Germinal center (tissue), 1 donor: ENCODE data around the gene S100P.
"Not testable (repeated sequence)": the region's sequence is repeated elsewhere in the genome, so short reads cannot be mapped to it uniquely, and the experiment has no call there.

Experiments
- DNase-seq: peaks from one replicate; pipeline ENCODE4 v3.0.0; 2012; ENCODE audit warnings: mixed read lengths, low spot score

S100P gene

DNA sequence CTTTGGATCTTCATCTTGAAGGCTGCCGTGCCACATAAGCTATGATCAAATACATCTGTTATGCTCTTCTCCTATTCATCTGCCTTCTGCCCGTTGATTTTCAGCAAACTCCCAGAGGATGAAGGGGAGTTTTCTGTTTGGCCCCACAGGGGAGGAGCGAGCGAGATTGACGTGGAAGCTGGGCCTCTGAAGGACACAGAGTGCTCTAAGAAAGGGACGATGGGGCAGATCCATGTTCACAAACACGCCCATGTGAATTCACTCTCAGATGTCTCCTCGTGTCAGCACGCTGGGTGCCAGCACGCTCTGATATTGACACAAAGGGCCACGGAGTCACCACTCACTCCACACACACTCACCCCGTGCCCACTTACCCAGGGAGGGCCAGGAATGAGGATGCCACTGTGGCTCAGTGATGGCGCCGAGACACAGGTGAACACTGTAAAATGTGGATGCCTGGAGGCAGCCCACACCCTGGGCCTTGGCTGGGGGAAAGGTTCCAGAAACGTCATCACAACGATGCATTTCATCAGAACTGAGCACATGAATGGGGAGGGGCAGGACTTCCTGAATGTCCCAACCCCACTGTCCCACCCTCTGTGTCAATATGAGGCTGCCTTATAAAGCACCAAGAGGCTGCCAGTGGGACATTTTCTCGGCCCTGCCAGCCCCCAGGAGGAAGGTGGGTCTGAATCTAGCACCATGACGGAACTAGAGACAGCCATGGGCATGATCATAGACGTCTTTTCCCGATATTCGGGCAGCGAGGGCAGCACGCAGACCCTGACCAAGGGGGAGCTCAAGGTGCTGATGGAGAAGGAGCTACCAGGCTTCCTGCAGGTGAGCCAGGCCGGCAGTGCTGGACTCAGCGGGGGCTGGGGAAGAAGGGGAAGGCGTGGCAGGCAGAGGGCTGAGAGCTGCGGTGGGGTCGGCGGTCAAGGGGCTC lies at the start of gene S100P:
Gene S100P (plus strand): TSS at position 648 of the 946 bp plus-strand sequence. CDS start 55 bp downstream, at position 703.
- no peak for DNase-seq

DNA sequence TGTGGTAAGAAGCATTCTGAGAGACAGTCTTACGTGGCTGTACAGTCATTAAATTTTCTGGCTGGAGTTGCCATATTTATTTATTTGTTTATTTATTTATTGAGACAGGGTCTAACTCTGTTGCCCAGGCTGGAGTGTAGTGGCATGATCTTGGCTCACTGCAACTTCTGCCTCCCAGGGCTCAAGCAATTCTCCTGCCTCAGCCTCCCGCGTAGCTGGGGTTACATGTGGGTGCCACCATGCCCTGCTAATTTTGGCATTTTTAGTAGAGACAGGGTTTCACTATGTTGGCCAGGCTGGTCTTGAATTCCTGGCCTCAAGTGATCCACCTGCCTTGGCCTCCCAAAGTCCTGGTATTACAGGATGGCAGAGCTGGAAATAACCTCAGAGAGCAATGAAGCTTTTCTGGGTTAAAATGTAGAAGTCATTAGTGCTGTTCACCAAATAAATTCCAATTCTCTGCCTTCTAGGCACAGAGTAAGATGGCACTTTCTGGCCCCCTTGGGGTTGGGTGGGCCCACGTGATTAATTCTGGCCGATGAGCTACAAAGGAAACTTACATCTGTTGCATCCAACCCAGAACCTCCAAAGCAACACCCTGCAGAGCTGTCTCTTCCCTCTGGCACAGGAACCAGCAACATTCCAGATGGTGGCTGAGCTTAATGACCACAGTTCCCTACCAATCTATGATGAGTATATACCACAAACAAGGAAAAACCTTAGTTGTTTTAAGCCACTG lies 48.7 kb upstream of the S100P start:
- DNase-seq, result peak; percentile 41

DNA sequence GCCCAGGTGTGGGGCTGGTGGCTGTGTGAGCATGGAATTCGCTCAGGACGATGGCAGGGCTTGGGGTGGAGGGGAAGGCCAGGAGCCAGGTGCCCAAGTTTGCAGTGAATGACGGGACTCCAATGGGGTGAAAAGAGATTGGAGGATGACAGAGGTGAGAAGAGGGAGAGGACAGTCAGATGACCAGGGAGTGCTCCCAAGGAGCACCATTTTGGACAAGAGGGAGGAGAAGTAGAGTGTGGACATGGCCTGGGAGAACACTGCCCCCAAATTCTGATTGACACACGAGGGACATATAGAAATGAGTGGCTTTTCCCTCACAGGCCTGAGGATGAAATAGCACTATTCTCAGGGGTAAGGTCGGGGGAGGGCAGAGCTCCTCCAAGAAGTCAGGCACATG lies 46.5 kb upstream of the S100P start:
- DNase-seq, result no peak

DNA sequence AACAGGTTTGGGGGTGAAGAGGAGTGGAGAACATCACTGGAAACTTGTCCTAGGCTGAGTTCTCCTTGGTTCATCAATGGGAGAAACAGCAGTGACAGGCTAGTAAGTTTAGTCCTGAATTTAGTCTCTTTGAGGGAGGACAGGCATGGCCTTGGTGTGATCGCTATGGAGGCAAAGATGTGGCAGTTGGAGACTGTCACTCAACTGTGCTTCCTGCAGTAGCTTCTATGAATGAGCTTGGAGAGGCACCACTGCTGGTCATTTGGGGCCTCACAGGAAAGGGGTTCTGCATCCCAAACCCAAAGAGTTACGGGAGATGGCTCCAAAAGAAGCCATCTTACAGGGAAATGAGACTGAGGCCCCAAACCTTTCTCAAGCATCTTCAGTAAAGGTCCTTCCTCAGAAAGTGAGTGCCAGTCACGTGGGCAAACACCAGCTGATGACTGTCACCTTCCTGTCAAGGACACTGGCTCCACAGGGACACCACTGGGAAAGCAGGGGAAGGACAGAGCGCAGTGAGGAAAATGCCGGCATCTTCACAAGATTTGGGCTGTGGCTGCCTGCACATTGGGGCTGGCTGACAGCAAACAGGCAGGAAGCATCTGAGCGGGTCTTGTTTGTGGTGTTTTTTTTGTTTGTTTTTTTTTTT lies 46.0 kb upstream of the S100P start:
- DNase-seq, result no peak

DNA sequence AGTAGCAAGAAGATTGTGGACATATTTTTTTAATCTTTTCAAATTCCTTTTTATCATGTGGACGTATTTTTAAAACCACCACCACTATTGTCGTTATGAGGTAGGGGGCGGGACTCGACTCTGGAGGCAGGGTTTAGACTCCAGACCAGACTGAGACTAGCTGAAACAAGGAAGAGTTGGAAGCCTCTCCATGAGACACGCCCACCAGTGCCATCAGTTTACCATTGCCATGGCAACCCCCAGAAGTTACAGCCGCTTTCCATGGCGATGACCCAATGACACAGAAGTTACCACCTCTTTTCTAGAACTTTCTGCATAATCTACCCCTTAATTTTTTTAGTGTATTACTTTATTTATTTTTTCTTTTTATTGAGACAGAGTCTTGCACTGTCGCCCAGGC lies 44.5 kb upstream of the S100P start:
- DNase-seq, result no peak

DNA sequence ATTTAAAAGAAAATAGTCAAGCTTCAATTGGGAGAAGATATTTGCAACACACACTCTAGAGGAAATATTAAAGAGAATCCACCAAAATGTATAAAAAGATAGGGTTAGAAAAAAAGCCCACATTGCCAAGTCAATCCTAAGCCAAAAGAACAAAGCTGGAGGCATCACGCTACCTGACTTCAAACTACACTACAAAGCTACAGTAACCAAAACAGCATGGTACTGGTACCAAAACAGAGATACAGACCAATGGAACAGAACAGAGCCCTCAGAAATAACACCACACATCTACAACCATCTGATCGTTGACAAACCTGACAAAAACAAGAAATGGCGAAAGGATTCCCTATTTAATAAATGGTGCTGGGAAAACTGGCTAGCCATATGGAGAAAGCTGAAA lies 39.5 kb upstream of the S100P start:
- not testable (repeated sequence) for DNase-seq

DNA sequence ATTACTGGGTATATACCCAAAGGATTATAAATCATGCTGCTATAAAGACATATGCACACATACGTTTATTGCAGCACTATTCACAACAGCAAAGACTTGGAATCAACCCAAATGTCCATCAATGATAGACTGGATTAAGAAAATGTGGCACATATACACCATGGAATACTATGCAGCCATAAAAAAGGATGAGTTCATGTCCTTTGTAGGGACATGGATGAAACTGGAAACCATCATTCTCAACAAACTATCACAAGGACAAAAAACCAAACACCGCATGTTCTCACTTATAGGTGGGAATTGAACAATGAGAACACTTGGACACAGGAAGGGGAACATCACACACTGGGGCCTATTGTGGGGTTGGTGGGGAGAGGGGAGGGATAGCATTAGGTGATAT lies 38.4 kb upstream of the S100P start:
- DNase-seq, result not testable (repeated sequence)

DNA sequence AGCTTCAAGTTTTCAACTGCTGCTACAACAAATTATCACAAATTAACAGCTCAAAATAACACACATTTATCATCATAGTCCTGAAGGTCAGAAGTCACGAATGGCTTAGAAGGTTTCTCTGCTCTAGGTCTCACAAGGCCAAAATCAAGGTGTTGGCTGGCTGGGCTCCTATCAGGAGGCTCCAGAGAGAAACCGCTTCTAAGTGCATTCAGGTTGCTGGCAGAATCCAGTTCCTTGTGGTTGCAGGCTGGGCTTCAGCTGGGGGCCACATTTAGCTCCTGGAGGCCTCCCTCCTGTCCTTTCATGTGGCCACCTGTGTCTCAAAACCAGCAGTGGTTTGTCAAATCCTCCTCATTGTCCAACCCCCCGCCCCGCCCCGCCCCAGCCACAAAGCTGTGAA lies 37.8 kb upstream of the S100P start:
- DNase-seq, result no peak

DNA sequence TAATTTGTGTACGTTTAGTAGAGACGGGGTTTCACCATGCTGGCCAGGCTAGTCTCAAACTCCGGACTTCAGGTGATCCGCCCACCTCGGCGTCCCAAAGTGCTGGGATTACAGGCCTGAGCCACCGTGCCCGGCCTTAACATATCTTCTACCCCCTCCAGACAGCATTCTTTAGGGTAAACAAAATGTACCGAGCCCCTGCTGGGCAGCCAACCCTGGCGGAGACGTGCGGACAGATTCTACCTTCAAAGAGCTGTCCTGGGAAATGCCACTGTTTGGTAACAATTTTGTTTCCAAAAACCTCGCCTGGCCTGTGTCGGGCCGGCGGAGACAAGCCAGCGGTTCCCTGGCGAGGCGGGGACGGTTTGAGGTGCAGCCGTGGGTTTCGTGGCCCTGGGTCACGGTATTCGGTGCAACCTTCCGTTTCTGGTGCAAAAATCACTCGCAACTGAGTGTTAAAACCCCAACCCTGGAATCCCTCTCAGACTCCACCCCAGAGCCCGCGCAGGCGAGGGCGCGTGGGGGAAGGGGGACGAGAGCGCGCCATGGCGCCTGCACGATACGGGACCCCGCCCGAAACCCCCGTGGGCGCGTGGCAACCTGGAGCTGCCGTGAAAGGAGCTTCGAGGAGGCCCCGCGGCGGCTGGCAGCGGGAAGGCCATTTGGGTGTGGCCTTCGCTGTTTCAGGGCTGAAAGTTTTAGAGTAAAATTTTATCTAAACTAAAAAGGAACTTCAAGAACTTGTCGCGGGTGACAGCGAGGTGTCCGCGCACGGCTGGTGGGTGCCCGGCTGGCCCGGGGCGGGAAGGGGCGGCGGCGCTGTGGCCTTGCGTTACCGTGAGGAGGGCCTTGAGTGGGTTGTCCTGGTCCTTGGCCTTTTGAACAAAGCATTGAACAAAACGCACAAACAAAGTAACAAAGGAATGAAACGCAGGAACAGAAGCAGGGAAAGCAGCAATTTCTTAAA lies 36.2 kb upstream of the S100P start:
- DNase-seq, result no peak

DNA sequence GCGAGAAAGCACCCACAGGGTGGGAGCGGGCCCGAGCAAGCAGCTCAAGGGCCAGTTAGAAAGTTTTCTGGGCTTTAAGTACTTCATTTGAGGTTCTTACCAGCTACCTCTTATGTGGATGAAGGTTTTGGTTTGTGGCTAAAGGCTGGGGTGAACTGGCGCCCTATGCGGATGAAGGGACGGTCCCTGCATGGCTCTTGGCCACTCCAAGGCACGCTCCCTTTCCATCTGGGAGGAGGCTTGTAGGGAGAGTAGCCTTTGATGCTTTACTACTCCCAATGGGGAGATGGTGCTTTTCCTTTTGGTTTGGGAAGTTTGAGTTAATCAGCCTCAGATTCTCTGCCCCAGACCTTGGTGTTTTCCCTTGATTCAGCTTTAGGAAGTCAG lies 35.5 kb upstream of the S100P start:
- no peak for DNase-seq

DNA sequence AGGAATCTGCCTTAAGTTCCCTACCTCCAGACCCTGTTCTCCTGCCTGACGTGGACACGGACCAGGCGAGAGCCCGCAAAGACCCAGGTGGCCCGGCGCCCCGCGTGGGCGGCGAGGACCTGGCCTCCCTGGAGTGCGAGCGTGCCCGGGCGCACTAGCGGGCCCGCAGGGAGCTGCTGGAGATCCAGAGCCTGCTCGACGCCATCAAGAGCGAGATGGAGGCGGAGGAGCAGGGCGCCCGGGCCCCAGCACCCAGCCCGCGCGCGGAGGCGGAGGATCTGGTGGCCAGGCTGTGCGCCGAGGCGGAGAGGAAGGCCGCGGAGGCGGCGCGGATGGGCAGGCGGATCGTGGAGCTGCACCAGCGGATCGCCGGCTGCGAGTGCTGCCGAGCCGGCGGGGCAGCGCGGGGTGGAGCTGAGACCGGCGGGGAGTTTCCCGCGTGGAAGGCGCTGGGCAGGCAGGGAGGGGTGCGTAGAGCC lies 35.0 kb upstream of the S100P start:
- no peak for DNase-seq

DNA sequence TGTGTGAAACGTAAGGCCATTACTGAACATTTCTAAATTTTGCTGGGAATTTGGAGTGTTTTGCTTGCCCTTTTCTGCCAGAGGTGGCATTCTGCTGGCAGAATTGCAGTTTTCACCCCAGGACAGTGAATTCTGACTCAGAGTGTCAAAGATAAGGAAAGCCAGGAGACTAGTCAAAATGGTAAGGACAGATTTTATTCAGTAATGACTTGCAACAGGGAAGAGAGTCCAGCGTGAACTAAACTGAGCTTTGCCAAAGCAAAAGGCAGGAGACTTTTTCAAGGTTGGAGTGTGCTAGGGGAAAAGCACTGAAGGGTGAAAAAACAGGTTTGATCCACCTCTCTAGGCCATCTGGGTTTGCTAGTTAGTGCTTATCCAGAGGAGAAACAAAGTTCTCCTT lies 33.8 kb upstream of the S100P start:
- no peak for DNase-seq

DNA sequence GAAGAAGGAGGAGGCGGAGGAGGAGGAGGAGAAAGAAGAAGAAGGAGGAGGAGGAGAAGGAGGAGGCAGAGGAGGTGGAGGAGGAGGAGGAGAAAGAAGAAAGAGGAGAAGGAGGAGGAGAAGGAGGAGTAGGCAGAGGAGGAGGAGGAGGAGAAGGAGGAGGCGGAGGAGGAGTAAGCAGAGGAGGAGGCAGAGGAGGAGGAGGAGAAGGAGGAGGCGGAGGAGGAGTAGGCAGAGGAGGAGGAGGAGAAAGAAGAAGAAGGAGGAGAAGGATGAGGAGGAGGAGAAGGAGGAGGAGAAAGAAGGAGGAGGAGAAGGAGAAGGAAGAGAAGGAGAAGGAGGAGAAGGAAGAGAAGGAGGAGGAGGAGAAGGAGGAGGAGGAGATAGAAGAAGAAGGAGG lies 33.2 kb upstream of the S100P start:
- DNase-seq, result no peak

DNA sequence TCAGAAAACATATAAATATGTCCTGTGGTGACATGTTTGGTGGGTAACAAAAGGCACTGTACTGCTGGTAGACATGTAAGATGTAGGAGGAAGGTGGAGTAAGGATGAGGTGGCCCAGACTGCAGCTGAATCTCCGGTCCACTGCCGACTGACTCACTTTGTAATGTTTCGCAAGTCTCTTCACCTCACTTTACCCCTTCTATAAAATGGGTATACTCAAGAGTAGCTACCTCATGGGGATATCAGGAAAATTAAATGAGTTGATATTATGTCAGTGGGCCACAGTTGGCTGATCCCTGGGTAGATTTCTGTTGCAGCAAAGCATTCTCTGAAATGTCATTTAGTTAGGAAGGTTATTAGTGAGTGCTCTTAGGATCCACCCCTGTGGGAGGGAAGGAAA lies 31.1 kb upstream of the S100P start:
- no peak for DNase-seq

DNA sequence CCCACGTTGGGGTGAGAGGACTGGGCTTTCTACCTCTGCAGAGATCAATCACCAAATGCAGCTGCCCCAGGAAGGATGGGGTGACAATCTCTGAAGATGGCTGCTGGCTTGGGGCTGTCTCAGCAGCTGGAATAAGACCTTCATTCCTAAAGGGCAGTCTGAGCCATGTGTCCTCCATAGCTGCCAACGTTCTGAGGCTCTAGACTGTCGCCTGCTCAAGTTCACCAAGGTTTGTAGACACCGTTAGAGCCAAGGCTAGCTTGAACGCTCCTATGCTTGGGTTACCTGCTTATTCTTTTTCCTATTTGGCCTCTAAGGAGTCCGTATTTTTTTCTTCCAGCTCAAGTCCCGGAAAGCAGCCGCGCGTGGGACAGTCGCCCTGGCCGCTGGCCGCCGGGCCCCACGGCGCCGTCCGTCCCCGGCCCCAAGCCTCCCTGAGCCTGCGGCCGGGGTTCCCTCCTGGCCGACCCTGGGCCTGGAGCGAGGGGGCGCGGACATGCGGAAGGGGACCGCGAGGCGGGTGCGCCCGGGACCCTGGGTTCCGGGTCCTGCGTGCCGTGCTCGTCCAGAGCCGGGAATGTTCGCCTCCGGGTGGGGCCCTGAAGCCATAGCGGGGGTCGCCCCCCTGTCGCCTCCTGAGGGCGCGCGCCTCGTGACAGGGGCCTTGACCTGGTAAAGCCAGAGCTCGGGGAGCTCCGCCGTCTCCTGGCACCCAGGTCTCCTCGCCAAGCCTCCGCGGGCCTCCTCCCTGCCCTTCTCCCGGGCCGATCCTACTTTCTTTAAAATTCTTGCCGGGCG lies 29.9 kb upstream of the S100P start:
- no peak for DNase-seq

DNA sequence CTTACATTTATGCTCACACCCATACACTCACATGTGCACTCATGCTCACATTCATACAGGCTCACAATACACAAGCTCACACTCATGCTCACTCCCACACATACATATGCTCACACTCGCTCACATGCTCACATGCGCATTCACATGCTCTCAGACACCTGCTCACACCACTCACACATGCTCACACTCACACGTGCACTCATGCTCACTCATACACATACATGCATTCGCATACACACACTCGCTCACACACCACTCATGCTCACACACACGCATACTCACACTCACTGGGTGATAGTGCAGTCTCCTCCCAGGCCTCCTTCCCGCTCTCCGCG lies 28.4 kb upstream of the S100P start:
- DNase-seq, result no peak

DNA sequence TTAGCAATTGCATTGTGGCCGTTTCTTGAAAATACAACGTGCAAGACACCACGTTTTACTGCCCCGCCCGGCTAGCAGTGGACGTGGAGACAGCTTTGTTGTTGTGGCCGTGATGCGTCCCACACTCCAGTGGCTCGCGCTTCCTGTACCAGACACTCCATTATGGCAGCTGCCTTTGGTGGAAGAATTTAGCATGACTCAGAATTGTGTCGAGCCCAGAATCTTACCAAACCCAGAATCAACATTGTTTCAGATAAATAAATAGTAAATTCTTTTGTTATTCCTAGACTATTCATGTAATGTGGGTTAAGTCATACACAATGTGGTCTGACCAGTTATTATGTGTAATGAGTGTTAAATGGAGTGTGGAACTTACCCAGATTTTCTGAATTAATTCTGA lies 25.3 kb upstream of the S100P start:
- no peak for DNase-seq

DNA sequence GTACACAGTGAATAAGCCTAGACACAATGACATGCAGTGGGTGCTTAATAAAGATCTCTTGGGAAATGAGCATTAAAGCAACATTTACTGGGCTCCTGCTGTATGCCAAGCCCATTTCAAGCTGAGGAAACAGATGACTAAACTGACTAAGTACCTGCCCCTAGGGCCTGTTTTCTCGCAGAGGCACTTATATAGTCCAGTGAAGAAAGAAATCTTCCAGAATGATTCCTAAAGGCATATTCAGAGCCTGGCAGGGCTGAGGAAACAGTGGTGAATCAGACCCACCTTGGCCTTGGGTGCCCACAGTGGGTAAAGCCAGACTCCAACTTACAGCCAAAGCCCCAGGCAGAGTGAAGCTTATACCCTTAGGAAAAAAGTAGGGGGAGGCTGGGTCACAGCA lies 22.0 kb upstream of the S100P start:
- no peak for DNase-seq

DNA sequence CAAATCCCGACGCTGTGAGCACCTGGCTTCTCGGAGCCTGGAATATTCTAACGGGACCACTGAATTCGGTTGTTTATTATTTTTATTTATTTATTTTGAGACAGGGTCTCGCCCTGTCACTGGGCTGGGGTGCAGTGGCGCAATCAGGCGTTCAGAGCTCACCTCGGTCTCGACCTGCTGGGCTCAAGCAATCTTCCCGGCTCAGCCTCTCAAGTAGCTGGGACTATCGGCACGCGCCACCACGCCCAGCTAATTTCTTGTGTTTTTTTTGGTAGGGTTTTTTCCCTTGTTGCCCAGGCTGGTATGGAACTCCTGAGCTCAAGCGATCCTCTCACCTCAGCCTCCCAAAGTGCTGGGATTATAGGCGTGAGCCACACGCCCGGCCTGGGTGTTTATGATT lies 21.5 kb upstream of the S100P start:
- DNase-seq, result no peak

DNA sequence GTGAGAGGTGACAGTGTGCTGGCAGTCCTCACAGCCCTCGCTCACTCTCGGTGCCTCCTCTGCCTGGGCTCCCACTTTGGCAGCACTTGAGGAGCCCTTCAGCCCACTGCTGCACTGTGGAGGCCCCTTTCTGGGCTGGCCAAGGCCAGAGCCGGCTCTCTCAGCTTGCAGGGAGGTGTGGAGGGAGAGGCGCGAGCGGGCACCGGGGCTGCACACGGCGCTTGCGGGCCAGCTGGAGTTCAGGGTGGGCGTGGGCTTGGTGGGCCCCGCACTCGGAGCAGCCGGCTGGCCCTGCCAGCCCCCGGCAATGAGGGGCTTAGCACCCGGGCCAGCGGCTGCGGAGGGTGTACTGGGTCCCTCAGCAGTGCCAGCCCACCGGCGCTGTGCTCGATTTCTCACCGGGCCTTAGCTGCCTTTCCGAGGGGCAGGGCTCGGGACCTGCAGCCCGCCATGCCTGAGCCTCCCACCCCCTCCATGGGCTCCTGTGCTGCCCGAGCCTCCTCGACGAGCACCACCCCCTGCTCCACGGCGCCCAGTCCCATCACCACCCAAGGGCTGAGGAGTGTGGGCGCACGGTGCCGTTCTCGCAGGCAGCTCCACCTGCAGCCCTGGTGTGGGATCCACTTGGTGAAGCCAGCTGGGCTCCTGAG lies 21.0 kb upstream of the S100P start:
- DNase-seq, result not testable (repeated sequence)
